H9 (cell line): Measurements from ENCODE around the gene RUNX1. TPM values are rescaled to one million over a fixed set of nuclear protein-coding genes. Genes with fewer than 3 reads are reported as not detected.

Experiments used
- DNase-seq: peaks from one replicate; pipeline ENCODE4 v3.0.0-alpha.2; 2017
- H2AFZ ChIP-seq: one replicate; pipeline ENCODE4 v1.6.1; 2013; ENCODE audit warnings: mild to moderate bottlenecking, low read length, control low read depth, moderate library complexity
- H2AK5ac ChIP-seq: 2 replicates; pipeline ENCODE4 v1.6.1; 2013; ENCODE audit warnings: low read length, control low read depth, mixed read lengths; ENCODE audit not compliant: insufficient read length
- H2BK120ac ChIP-seq: one replicate; pipeline ENCODE4 v1.6.1; 2013; ENCODE audit warnings: low read depth, mild to moderate bottlenecking, low read length, control low read depth, inconsistent platforms; ENCODE audit not compliant: poor library complexity, severe bottlenecking
- H2BK12ac ChIP-seq: 2 replicates; pipeline ENCODE4 v1.6.1; 2013; ENCODE audit warnings: low read length, control low read depth, mixed read lengths, low read depth; ENCODE audit not compliant: insufficient read length
- H2BK15ac ChIP-seq: 2 replicates; pipeline ENCODE4 v1.6.1; 2013; ENCODE audit warnings: low read depth, low read length, control low read depth
- H2BK20ac ChIP-seq: one replicate; pipeline ENCODE4 v1.6.1; 2013; ENCODE audit warnings: low read depth, mild to moderate bottlenecking, low read length, control low read depth, inconsistent platforms; ENCODE audit not compliant: poor library complexity, severe bottlenecking
- H2BK5ac ChIP-seq: 2 replicates; pipeline ENCODE4 v1.6.1; 2013; ENCODE audit warnings: low read length, control low read depth, mixed read lengths; ENCODE audit not compliant: insufficient read length
- H3K14ac ChIP-seq: 2 replicates; pipeline ENCODE4 v1.6.1; 2013; ENCODE audit warnings: low read length, control low read depth; ENCODE audit not compliant: insufficient read depth
- H3K18ac ChIP-seq: 2 replicates; pipeline ENCODE4 v1.6.1; 2013; ENCODE audit warnings: low read depth, mild to moderate bottlenecking, mixed read lengths, low read length, control low read depth; ENCODE audit not compliant: insufficient read length
- H3K23ac ChIP-seq: 2 replicates; pipeline ENCODE4 v1.6.1; 2013; ENCODE audit warnings: low read length, control low read depth, mixed read lengths, low read depth; ENCODE audit not compliant: insufficient read length
- H3K23me2 ChIP-seq: 2 replicates; pipeline ENCODE4 v1.6.1; 2013; ENCODE audit warnings: low read depth, mild to moderate bottlenecking, mixed read lengths, low read length, control low read depth; ENCODE audit not compliant: insufficient read length, poor library complexity, severe bottlenecking
- H3K27ac ChIP-seq: 2 replicates; pipeline ENCODE4 v1.5.1; 2013; ENCODE audit warnings: low read length, control low read depth, mixed read lengths, low read depth; ENCODE audit not compliant: insufficient read length
- H3K27me3 ChIP-seq: 2 replicates; pipeline ENCODE4 v1.6.1; 2013; ENCODE audit warnings: low read length, control low read depth, inconsistent platforms; ENCODE audit not compliant: insufficient read depth
- H3K4ac ChIP-seq: 2 replicates; pipeline ENCODE4 v1.6.1; 2013; ENCODE audit warnings: low read depth, mild to moderate bottlenecking, control low read depth, inconsistent platforms, low read length, moderate library complexity
- H3K4me1 ChIP-seq: 2 replicates; pipeline ENCODE4 v1.6.1; 2013; ENCODE audit warnings: low read length, control low read depth, inconsistent platforms; ENCODE audit not compliant: insufficient read depth
- H3K4me2 ChIP-seq: 2 replicates; pipeline ENCODE4 v1.6.1; 2013; ENCODE audit warnings: low read length, control low read depth, mixed read lengths; ENCODE audit not compliant: insufficient read length, insufficient read depth
- H3K56ac ChIP-seq: 2 replicates; pipeline ENCODE4 v1.6.1; 2013; ENCODE audit warnings: low read depth, mild to moderate bottlenecking, mixed read lengths, low read length, control low read depth; ENCODE audit not compliant: insufficient read length
- H3K79me1 ChIP-seq: 2 replicates; pipeline ENCODE4 v1.6.1; 2013; ENCODE audit warnings: low read depth, mild to moderate bottlenecking, moderate library complexity, low read length, control low read depth, inconsistent platforms; ENCODE audit not compliant: insufficient read depth, poor library complexity, severe bottlenecking
- H3K79me2 ChIP-seq: 2 replicates; pipeline ENCODE4 v1.6.1; 2013; ENCODE audit warnings: low read length, control low read depth, inconsistent platforms; ENCODE audit not compliant: insufficient read depth
- H3K9ac ChIP-seq: 2 replicates; pipeline ENCODE4 v1.6.1; 2013; ENCODE audit warnings: low read length, control low read depth, mixed read lengths; ENCODE audit not compliant: insufficient read length; ENCODE audit errors: extremely low read depth
- H3K9me3 ChIP-seq: one replicate; pipeline ENCODE4 v1.6.1; 2013; ENCODE audit warnings: low read depth, low read length, inconsistent platforms; ENCODE audit not compliant: control insufficient read depth
- H3T11ph ChIP-seq: one replicate; pipeline ENCODE4 v1.6.1; 2013; ENCODE audit warnings: mild to moderate bottlenecking, low read length, control low read depth, inconsistent platforms
- H4K20me1 ChIP-seq: one replicate; pipeline ENCODE4 v1.6.1; 2013; ENCODE audit not compliant: control insufficient read depth, insufficient read length, insufficient read depth
- H4K5ac ChIP-seq: 2 replicates; pipeline ENCODE4 v1.6.1; 2013; ENCODE audit warnings: low read depth, mild to moderate bottlenecking, mixed read lengths, low read length, control low read depth; ENCODE audit not compliant: insufficient read length
- H4K8ac ChIP-seq: replicated peaks from 2 replicates; pipeline ENCODE4 v1.6.1; 2013; ENCODE audit warnings: low read length, control low read depth, mixed read lengths, low read depth; ENCODE audit not compliant: insufficient read length
- H4K91ac ChIP-seq: 2 replicates; pipeline ENCODE4 v1.6.1; 2013; ENCODE audit warnings: low read depth, mild to moderate bottlenecking, moderate library complexity, mixed read lengths, low read length, control low read depth; ENCODE audit not compliant: insufficient read length
- H3K27ac Mint-ChIP-seq, 3 experiments: 2 replicates in 2 of 3; 3 replicates in 1 of 3; pipeline ENCODE4 v1.8.0; 2020 to 2021; ENCODE audit warnings: mixed read lengths in 3 of 3, mild to moderate bottlenecking in 1 of 3, moderate library complexity in 1 of 3
- H3K27me3 Mint-ChIP-seq: 2 replicates; pipeline ENCODE4 v1.8.0; 2021; ENCODE audit warnings: low read depth, mild to moderate bottlenecking, moderate library complexity, mixed read lengths
- H3K36me3 Mint-ChIP-seq, 3 experiments: 2 replicates in 2 of 3; 3 replicates in 1 of 3; pipeline ENCODE4 v1.8.0; 2020 to 2021; ENCODE audit warnings: low read depth in 3 of 3, mixed read lengths in 3 of 3; ENCODE audit not compliant: insufficient read depth in 1 of 3
- H3K4me1 Mint-ChIP-seq, 2 experiments: 2 replicates each; pipeline ENCODE4 v1.8.0; 2020; ENCODE audit warnings: mixed read lengths in 2 of 2
- H3K4me3 Mint-ChIP-seq, 2 experiments: 2 replicates in 1 of 2; 3 replicates in 1 of 2; pipeline ENCODE4 v1.8.0; 2020 to 2021; ENCODE audit warnings: mild to moderate bottlenecking in 2 of 2, mixed read lengths in 2 of 2, moderate library complexity in 1 of 2
- H3K9me3 Mint-ChIP-seq, 2 experiments: 2 replicates in 1 of 2; 3 replicates in 1 of 2; pipeline ENCODE4 v1.8.0; 2020; ENCODE audit warnings: mild to moderate bottlenecking in 2 of 2, mixed read lengths in 2 of 2, moderate library complexity in 1 of 2
- WGBS: extraction: QIAGEN DNeasy Blood & Tissue Kit; methylation state at CpG from one replicate; pipeline ENCODE4 v1.1.7; 2013; ENCODE audit warnings: missing lambda C conversion rate, low lambda C conversion rate, mixed read lengths; ENCODE audit not compliant: insufficient read length; ENCODE audit errors: extremely low coverage; 5-methylcytosine and 5-hydroxymethylcytosine counted together
- total RNA-seq: library from RNA; stranded (reverse); gene quantifications from 2 replicates; pipeline ENCODE4 v1.2.1, GENCODE V29; 2021
- TF ChIP-seq, protein P1 (sequence below): fragments of 200-600 bp; sonication (generic); conservative IDR thresholded peaks from 3 replicates; pipeline ENCODE4 v1.8.0; 2021; ENCODE audit warnings: antibody characterized with exemption, mild to moderate bottlenecking

The RUNX1 gene
- total RNA-seq, 1 experiment from 2014 or later: 0.72 TPM

DNA sequence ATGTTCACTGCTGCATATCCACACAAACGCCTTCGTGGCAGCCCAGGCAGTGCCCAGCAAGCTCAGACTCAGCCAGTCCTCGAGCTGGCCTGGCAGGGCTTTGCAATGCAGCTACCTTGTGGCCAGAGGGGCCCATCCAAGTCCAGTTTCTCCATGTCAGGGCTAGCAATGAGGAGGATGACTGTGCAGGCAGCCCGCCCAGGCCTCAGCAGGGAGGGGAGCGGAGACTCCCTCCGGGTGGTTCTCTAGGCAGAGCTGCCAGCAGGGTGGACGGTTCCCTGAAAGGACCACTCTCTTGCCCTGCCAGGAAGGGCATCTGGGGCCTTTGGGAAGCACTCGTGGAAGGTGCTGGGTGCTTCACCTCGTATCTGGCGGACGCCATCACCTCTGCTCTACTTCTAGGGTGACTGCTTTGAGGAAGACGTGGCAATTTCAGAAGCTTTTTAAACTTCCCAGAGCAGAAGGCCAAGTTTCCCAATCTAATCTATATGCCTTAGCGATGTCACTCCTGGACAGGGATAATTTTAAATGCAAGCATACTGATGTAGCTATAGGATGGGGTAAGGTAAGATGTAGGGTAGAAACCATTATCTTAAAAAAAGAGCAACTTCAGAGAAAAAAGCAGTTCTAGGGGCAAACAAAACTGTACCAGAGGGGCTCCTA is 56.2 kb downstream of the RUNX1 start:
- H3K79me1 ChIP-seq: no peaks in the 10 kb centered on the region
- H2AK5ac ChIP-seq: no peak overlapping the region
- TF ChIP-seq, protein P1, sequence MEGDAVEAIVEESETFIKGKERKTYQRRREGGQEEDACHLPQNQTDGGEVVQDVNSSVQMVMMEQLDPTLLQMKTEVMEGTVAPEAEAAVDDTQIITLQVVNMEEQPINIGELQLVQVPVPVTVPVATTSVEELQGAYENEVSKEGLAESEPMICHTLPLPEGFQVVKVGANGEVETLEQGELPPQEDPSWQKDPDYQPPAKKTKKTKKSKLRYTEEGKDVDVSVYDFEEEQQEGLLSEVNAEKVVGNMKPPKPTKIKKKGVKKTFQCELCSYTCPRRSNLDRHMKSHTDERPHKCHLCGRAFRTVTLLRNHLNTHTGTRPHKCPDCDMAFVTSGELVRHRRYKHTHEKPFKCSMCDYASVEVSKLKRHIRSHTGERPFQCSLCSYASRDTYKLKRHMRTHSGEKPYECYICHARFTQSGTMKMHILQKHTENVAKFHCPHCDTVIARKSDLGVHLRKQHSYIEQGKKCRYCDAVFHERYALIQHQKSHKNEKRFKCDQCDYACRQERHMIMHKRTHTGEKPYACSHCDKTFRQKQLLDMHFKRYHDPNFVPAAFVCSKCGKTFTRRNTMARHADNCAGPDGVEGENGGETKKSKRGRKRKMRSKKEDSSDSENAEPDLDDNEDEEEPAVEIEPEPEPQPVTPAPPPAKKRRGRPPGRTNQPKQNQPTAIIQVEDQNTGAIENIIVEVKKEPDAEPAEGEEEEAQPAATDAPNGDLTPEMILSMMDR: no peak
- Mint-ChIP-seq H3K4me3 (no peak overlapping the region), H3K9me3 (no peaks in the 10 kb centered on the region; a peak in 1 of 5 replicates), H3K27ac (no peak overlapping the region), H3K36me3 (no peaks in the 10 kb centered on the region), H3K27me3 (peaks cover 22% of the 10 kb centered on the region), H3K4me1 (peaks cover 5 to 8% of the 10 kb centered on the region in 2 experiments)
- DNase-seq: no peak
- H3K27me3 ChIP-seq: no peaks in the 10 kb centered on the region
- H3K4me1 ChIP-seq: no peaks in the 10 kb centered on the region
- H4K8ac ChIP-seq: no peak overlapping the region
- no peak overlapping the region for H3K56ac ChIP-seq
- no peak overlapping the region for H4K91ac ChIP-seq
- no peak overlapping the region for H3T11ph ChIP-seq
- 0 out of 2 replicates have a peak overlapping the region, but pooled peaks have one; percentile 54 for H3K14ac ChIP-seq
- H3K79me2 ChIP-seq: no peaks in the 10 kb centered on the region
- no peak overlapping the region for H3K4me2 ChIP-seq
- H3K27ac ChIP-seq: no peak overlapping the region
- H2BK20ac ChIP-seq: no peak overlapping the region
- H2BK15ac ChIP-seq: no peak overlapping the region
- H3K18ac ChIP-seq: no peak overlapping the region
- no CpG with 5 or more reads among the region's 13 CpGs for WGBS
- no peak overlapping the region for H3K23ac ChIP-seq
- no peaks in the 10 kb centered on the region for H3K23me2 ChIP-seq
- H3K4ac ChIP-seq: no peak overlapping the region
- H2AFZ ChIP-seq: no peak overlapping the region
- no peak overlapping the region for H4K5ac ChIP-seq
- no peak overlapping the region for H2BK5ac ChIP-seq
- no peak overlapping the region for H2BK12ac ChIP-seq
- H4K20me1 ChIP-seq: no peaks in the 10 kb centered on the region
- no peak overlapping the region for H3K9ac ChIP-seq
- no peaks in the 10 kb centered on the region for H3K9me3 ChIP-seq
- H2BK120ac ChIP-seq: no peak overlapping the region
